Uterus (tissue), 4 donors: ENCODE measurements around the gene CORO7. TPM values are rescaled to one million over a fixed set of nuclear protein-coding genes. Genes with fewer than 3 reads are reported as not detected.

Source experiments
- DNase-seq, 2 donors: peaks; one replicate each; pipeline ENCODE4 v3.0.0-alpha.2; 2019 to 2020
- H3K27ac ChIP-seq, 2 donors: fragments of 200-600 bp; sonication (generic); 1 replicate in 1 of 2; 2 replicates in 1 of 2; pipeline ENCODE4 v1.5.1; 2016 to 2018
- H3K27me3 ChIP-seq, 2 donors: fragments of 200-600 bp; sonication (generic); one replicate each; pipeline ENCODE4 v1.5.1; 2018 to 2019; ENCODE audit warnings: control low read depth in 1 of 2
- H3K36me3 ChIP-seq, 2 donors: fragments of 200-600 bp; sonication (generic); one replicate each; pipeline ENCODE4 v1.5.1; 2019; ENCODE audit warnings: control low read depth in 1 of 2
- H3K4me1 ChIP-seq, 2 donors: fragments of 200-600 bp; sonication (generic); one replicate each; pipeline ENCODE4 v1.5.1; 2018 to 2019; ENCODE audit warnings: control low read depth in 1 of 2
- H3K4me3 ChIP-seq, 2 donors: fragments of 200-600 bp; sonication (generic); 1 replicate in 1 of 2; 2 replicates in 1 of 2; pipeline ENCODE4 v1.5.1; 2018 to 2019; ENCODE audit warnings: mild to moderate bottlenecking in 1 of 2
- H3K9me3 ChIP-seq, 2 donors: fragments of 200-600 bp; sonication (generic); one replicate each; pipeline ENCODE4 v1.5.1; 2019; ENCODE audit warnings: control low read depth in 1 of 2
- CTCF ChIP-seq, 4 experiments: fragments of 200-600 bp in 2 of 4; fragments of 450-650 bp in 2 of 4; sonication (generic) in 2 of 4; IDR thresholded peaks; one replicate each; pipeline ENCODE4 v1.5.1; 2016 to 2019; ENCODE audit warnings: antibody characterized with exemption in 4 of 4, mild to moderate bottlenecking in 2 of 4, moderate library complexity in 1 of 4
- POLR2A ChIP-seq, 2 donors: fragments of 450-650 bp; IDR thresholded peaks; one replicate each; pipeline ENCODE4 v1.6.1; 2016; ENCODE audit warnings: antibody characterized with exemption in 2 of 2, mild to moderate bottlenecking in 1 of 2, moderate library complexity in 1 of 2
- intact Hi-C: fragments of 100-400 bp; cut with DNase I; formaldehyde crosslinking; loops from one replicate; pipeline ENCODE4 v1.15.1; 2023; ENCODE audit warnings: low total_unique reads
- total RNA-seq, 4 donors: library from RNA; depleted of rRNA in 3 of 4; stranded (reverse); fragments of >200 nt in 3 of 4; gene quantifications; one replicate each; pipeline versions ENCODE4 v1.1.0 to v1.2.4, GENCODE V29; 2014 to 2023
- donor health status: DM: yes; HTN: yes; CAD: no.

CORO7 gene
- total RNA-seq, 4 donors from 2014 or later, result 13.8 to 52.1 (median 30.0) TPM

GRCh38 chr16:4358236-4358635, 58.2 kb downstream of the CORO7 start:
- no peaks in the 10 kb centered on the region for H3K36me3 ChIP-seq
- TF ChIP-seq POLR2A (IDR thresholded peaks at IDR 0.05) (no peak), CTCF (IDR thresholded peaks at IDR 0.05) (no peak)
- H3K4me3 ChIP-seq, result no peak overlapping the region
- intact Hi-C loops, result loop anchor here (2.0 kb wide), 1 partner anchor 45 kb away; no protein-coding TSS in a partner anchor
- DNase-seq, result no peak
- H3K9me3 ChIP-seq, result no peaks in the 10 kb centered on the region
- H3K27ac ChIP-seq, result no peak overlapping the region
- no peaks in the 10 kb centered on the region for H3K27me3 ChIP-seq
- no peaks in the 10 kb centered on the region for H3K4me1 ChIP-seq

- Histone ChIP-seq H3K4me3 (no peak overlapping the region), H3K9me3 (no peaks in the 10 kb centered on the region), H3K27me3 (no peaks in the 10 kb centered on the region), H3K4me1 (no peaks in the 10 kb centered on the region), H3K27ac (no peak overlapping the region), H3K36me3 (no peaks in the 10 kb centered on the region)
- no peak for DNase-seq
- intact Hi-C loops, result no loop called here
- TF ChIP-seq CTCF (IDR thresholded peaks at IDR 0.05) (no peak), POLR2A (IDR thresholded peaks at IDR 0.05) (no peak)
Measured at GRCh38 chr16:4356820-4357219, 59.6 kb downstream of the CORO7 start.

GRCh38 chr16:4354512-4355409, 61.6 kb downstream of the CORO7 start:
- no peak for DNase-seq
- H3K9me3 ChIP-seq, result no peaks in the 10 kb centered on the region
- intact Hi-C loops, result no loop called here
- no peaks in the 10 kb centered on the region for H3K27me3 ChIP-seq
- H3K4me1 ChIP-seq, result no peaks in the 10 kb centered on the region
- H3K4me3 ChIP-seq, result no peak overlapping the region
- no peaks in the 10 kb centered on the region for H3K36me3 ChIP-seq
- H3K27ac ChIP-seq, result no peak overlapping the region
- TF ChIP-seq POLR2A (IDR thresholded peaks at IDR 0.05) (no peak), CTCF (IDR thresholded peaks at IDR 0.05) (no peak)

GRCh38 chr16:4353675-4354074, 62.7 kb downstream of the CORO7 start:
- no peaks in the 10 kb centered on the region for H3K9me3 ChIP-seq
- intact Hi-C loops, result no loop called here
- no peak for DNase-seq
- no peaks in the 10 kb centered on the region for H3K27me3 ChIP-seq
- H3K4me1 ChIP-seq, result no peaks in the 10 kb centered on the region
- no peak overlapping the region for H3K4me3 ChIP-seq
- no peak overlapping the region for H3K27ac ChIP-seq
- TF ChIP-seq CTCF (IDR thresholded peaks at IDR 0.05) (no peak), POLR2A (IDR thresholded peaks at IDR 0.05) (no peak)
- H3K36me3 ChIP-seq, result no peaks in the 10 kb centered on the region

GRCh38 chr16:4352843-4353242, 63.6 kb downstream of the CORO7 start:
- Histone ChIP-seq H3K9me3 (no peaks in the 10 kb centered on the region), H3K4me3 (no peak overlapping the region), H3K27me3 (no peaks in the 10 kb centered on the region), H3K36me3 (no peaks in the 10 kb centered on the region), H3K27ac (no peak overlapping the region), H3K4me1 (no peaks in the 10 kb centered on the region)
- DNase-seq, result no peak
- no peak for TF ChIP-seq CTCF (IDR thresholded peaks at IDR 0.05)
- TF ChIP-seq POLR2A (IDR thresholded peaks at IDR 0.05), result no peak
- intact Hi-C loops, result no loop called here
